Measurements from ENCODE around the gene ABCF3.

- TF ChIP-seq CTCF (conservative IDR thresholded peaks at IDR 0.05) (no peak), ZFX (IDR thresholded peaks at IDR 0.05) (no peak)
These were observed 43.8 kb upstream of the ABCF3 start for GRCh38 chr3:184142199-184142598.

Measured in C4-2B (cell line).